Endothelial cell of umbilical vein (primary cell): Measurements from ENCODE around the gene NR4A1.

Experiments used
- EZH2 ChIP-seq: IDR thresholded peaks from 2 replicates; pipeline ENCODE4 v1.6.1; 2012; ENCODE audit warnings: borderline replicate concordance, low read depth, mild to moderate bottlenecking, moderate library complexity, low read length, inconsistent platforms; ENCODE audit not compliant: severe bottlenecking
- FOS ChIP-seq: IDR thresholded peaks from 2 replicates; pipeline ENCODE4 v1.6.1; 2011; ENCODE audit warnings: mild to moderate bottlenecking, low read length, moderate library complexity, borderline replicate concordance; ENCODE audit not compliant: insufficient read depth
- GATA2 ChIP-seq: IDR thresholded peaks from 2 replicates; pipeline ENCODE4 v1.7.0; 2011; ENCODE audit warnings: low read depth, mild to moderate bottlenecking, moderate library complexity, mixed read lengths, low read length; ENCODE audit not compliant: insufficient read length, insufficient read depth
- MYC ChIP-seq: IDR thresholded peaks from one replicate; pipeline ENCODE4 v1.6.1; 2011; ENCODE audit warnings: mild to moderate bottlenecking, low read depth, low read length
- POLR2A ChIP-seq: IDR thresholded peaks from 2 replicates; pipeline ENCODE4 v1.6.1; 2012; ENCODE audit warnings: low read depth, mild to moderate bottlenecking, control low read depth, low read length
- POLR2AphosphoS5 ChIP-seq: IDR thresholded peaks from 2 replicates; pipeline ENCODE4 v1.6.1; 2012; ENCODE audit warnings: low read depth, mild to moderate bottlenecking, control low read depth, low read length, moderate library complexity; ENCODE audit not compliant: insufficient read depth
- TF ChIP-seq, protein P1 (sequence below): IDR thresholded peaks from 2 replicates; pipeline ENCODE4 v1.6.1; 2011; ENCODE audit not compliant: insufficient read depth, insufficient read length
- TF ChIP-seq, protein P2 (sequence below), 2 donors: IDR thresholded peaks; 1 replicate in 1 of 2; 2 replicates in 1 of 2; pipeline ENCODE4 v1.5.1; 2011; ENCODE audit warnings: low read length in 2 of 2, mild to moderate bottlenecking in 2 of 2, moderate library complexity in 2 of 2, control low read depth in 1 of 2, inconsistent platforms in 1 of 2, low read depth in 1 of 2; ENCODE audit not compliant: insufficient read depth in 1 of 2; ENCODE audit errors: extremely low read depth in 1 of 2

DNA sequence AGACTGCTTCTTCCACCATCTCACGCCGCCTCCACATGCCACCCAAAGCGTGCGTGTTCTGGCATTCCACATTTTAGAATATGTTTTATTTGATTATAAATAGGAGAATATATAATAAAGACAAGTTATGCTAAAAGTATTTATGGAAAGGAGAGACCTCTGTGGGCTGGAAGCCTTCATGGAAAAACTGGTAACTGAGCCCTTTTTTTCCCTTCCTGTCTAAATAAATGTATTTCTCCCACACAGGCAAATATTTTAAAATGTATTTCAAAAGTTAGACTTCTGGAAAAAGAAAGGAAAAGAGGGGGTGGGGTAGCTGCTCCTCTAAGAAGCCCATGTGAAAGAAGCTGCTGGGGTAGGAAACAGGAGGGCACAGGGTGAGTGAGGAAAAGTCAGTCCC lies 16.1 kb upstream of the NR4A1 start:
- TF ChIP-seq, protein P1, sequence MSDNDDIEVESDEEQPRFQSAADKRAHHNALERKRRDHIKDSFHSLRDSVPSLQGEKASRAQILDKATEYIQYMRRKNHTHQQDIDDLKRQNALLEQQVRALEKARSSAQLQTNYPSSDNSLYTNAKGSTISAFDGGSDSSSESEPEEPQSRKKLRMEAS, result no peak
- TF ChIP-seq, protein P2, sequence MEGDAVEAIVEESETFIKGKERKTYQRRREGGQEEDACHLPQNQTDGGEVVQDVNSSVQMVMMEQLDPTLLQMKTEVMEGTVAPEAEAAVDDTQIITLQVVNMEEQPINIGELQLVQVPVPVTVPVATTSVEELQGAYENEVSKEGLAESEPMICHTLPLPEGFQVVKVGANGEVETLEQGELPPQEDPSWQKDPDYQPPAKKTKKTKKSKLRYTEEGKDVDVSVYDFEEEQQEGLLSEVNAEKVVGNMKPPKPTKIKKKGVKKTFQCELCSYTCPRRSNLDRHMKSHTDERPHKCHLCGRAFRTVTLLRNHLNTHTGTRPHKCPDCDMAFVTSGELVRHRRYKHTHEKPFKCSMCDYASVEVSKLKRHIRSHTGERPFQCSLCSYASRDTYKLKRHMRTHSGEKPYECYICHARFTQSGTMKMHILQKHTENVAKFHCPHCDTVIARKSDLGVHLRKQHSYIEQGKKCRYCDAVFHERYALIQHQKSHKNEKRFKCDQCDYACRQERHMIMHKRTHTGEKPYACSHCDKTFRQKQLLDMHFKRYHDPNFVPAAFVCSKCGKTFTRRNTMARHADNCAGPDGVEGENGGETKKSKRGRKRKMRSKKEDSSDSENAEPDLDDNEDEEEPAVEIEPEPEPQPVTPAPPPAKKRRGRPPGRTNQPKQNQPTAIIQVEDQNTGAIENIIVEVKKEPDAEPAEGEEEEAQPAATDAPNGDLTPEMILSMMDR (IDR thresholded peaks at IDR 0.05; ENCODE audit: extremely low read depth in 1 of 2, insufficient read depth in 1 of 2, low read depth in 1 of 2, low read length in 2 of 2), result no peak
- TF ChIP-seq POLR2AphosphoS5 (no peak), POLR2A (no peak), MYC (no peak), EZH2 (no peak), FOS (no peak), GATA2 (no peak)
